Adrenal gland (tissue), 12 donors: ENCODE results near the gene TJP3. TPM values are rescaled to one million over a fixed set of nuclear protein-coding genes. Genes with fewer than 3 reads are reported as not detected.

Experiments used
- DNase-seq, 7 donors: peaks; one replicate each; pipeline ENCODE4 v3.0.0-alpha.2; 2019 to 2020
- H3K27ac ChIP-seq, 5 donors: fragments of 200-600 bp; sonication (generic) in 4 of 5; 1 replicate in 3 of 5; 2 replicates in 2 of 5; pipeline versions ENCODE4 v1.5.1 to v1.8.0; 2016 to 2020; ENCODE audit warnings: mild to moderate bottlenecking in 1 of 5
- H3K27me3 ChIP-seq: fragments of 200-600 bp; 2 replicates; pipeline ENCODE4 v1.8.0; 2021
- H3K36me3 ChIP-seq, 2 donors: fragments of 200-600 bp; replicated peaks in 1 of 2; 1 replicate in 1 of 2; 2 replicates in 1 of 2; pipeline versions ENCODE4 v1.5.1 to v1.8.0; 2018 to 2022
- H3K4me1 ChIP-seq, 2 donors: fragments of 200-600 bp; replicated peaks in 1 of 2; 1 replicate in 1 of 2; 2 replicates in 1 of 2; pipeline versions ENCODE4 v1.5.1 to v1.8.0; 2018 to 2021
- H3K4me3 ChIP-seq, 4 donors: fragments of 200-600 bp; sonication (generic) in 3 of 4; one replicate each; pipeline ENCODE4 v1.5.1; 2016 to 2018
- H3K9me3 ChIP-seq, 3 donors: fragments of 200-600 bp; sonication (generic) in 1 of 3; replicated peaks in 1 of 3; 1 replicate in 2 of 3; 2 replicates in 1 of 3; pipeline versions ENCODE4 v1.5.1 to v1.8.0; 2016 to 2021
- CTCF ChIP-seq, 6 experiments: fragments of 450-650 bp in 4 of 6; fragments of 200-600 bp in 2 of 6; sonication (generic) in 1 of 6; IDR thresholded peaks; 1 replicate in 5 of 6; 2 replicates in 1 of 6; pipeline versions ENCODE4 v1.5.1 to v1.8.0; 2016 to 2021; ENCODE audit warnings: antibody characterized with exemption in 6 of 6, mild to moderate bottlenecking in 2 of 6, moderate library complexity in 1 of 6
- POLR2A ChIP-seq, 2 donors: fragments of 450-650 bp; IDR thresholded peaks; one replicate each; pipeline ENCODE4 v1.6.1; 2017; ENCODE audit warnings: antibody characterized with exemption in 2 of 2, mild to moderate bottlenecking in 2 of 2, moderate library complexity in 1 of 2
- WGBS, 4 donors: extraction: QIAGEN DNeasy Blood & Tissue Kit in 2 of 4; methylation state at CpG; one replicate each; pipeline versions ENCODE4 v1.1.5 to v1.1.7; 2013 to 2017; 5-methylcytosine and 5-hydroxymethylcytosine counted together
- intact Hi-C, 2 donors: fragments of 100-400 bp; cut with DNase I; formaldehyde crosslinking; loops; one replicate each; pipeline versions ENCODE4 v1.14.1 to v1.15.0; 2022 to 2023
- polyA plus RNA-seq, 3 donors: library from polyadenylated mRNA; stranded (reverse); fragments of 200-250 nt in 2 of 3; fragments of 350-450 nt in 1 of 3; fragmentation: Illumina TruSeq in 1 of 3; extraction: RNeasy Lipid Tissue Mini Kit (QIAGEN cat#74804) in 1 of 3; gene quantifications; one replicate each; pipeline ENCODE4 v1.2.3, GENCODE V29; 2013 to 2014
- total RNA-seq, 9 donors: library from RNA; depleted of rRNA in 4 of 9; stranded (reverse); fragments of >200 nt in 4 of 9; fragments of 120-200 nt in 1 of 9; fragmentation: NEBNext Ultra II Directional in 1 of 9; extraction: Animal tissue kit (Norgen Biotek cat#: 25700) in 1 of 9; gene quantifications; one replicate each; pipeline versions ENCODE4 v1.1.0 to v1.2.4, GENCODE V29; 2013 to 2023
- donor health status: healthy with polysubstance abuse.
- donor health status: Bipolar disorder and iron deficiency.
- donor health status: DM: yes; HTN: yes; CAD: no.
- donor health status: DM: no; HTN: no; CAD: no.
- donor health status: DM: no; HTN: no; CAD: no.
- donor health status: DM: yes; HTN: yes; CAD: no.

Gene TJP3
- total and polyA plus RNA-seq, 12 donors, result 0.07 to 2.5 (median 0.24) TPM; not detected in 6

- 46 to 52% (median 49%) methylated on average over 10 to 16 of the region's 16 CpGs for WGBS, 4 donors
- Histone ChIP-seq H3K4me3 (no peak overlapping the region), H3K4me1 (no peaks in the 10 kb centered on the region), H3K27ac (no peak overlapping the region), H3K36me3 (no peaks in the 10 kb centered on the region), H3K9me3 (no peaks in the 10 kb centered on the region), H3K27me3 (peaks cover 10% of the 10 kb centered on the region)
- no peak for DNase-seq
- intact Hi-C loops, result no loop called here
- TF ChIP-seq POLR2A (IDR thresholded peaks at IDR 0.05) (no peak), CTCF (IDR thresholded peaks at IDR 0.05) (no peak)
Measured at GRCh38 chr19:3788996-3789778, 81.0 kb downstream of the TJP3 start.

GRCh38 chr19:3790209-3790734, 82.1 kb downstream of the TJP3 start:
- no peaks in the 10 kb centered on the region for H3K36me3 ChIP-seq
- no peaks in the 10 kb centered on the region for H3K4me1 ChIP-seq
- WGBS, 4 donors, result 64 to 69% (median 65%) methylated on average over 6 of the region's 6 CpGs
- H3K27me3 ChIP-seq, result peaks cover 8% of the 10 kb centered on the region
- H3K4me3 ChIP-seq, result no peak overlapping the region
- TF ChIP-seq CTCF (IDR thresholded peaks at IDR 0.05), result no peak
- TF ChIP-seq POLR2A (IDR thresholded peaks at IDR 0.05), result no peak
- intact Hi-C loops, result no loop called here
- no peaks in the 10 kb centered on the region for H3K9me3 ChIP-seq
- no peak for DNase-seq
- no peak overlapping the region for H3K27ac ChIP-seq

- intact Hi-C loops, result no loop called here
- Histone ChIP-seq H3K36me3 (no peaks in the 10 kb centered on the region), H3K27ac (no peak overlapping the region), H3K4me3 (no peak overlapping the region), H3K27me3 (peaks cover 4% of the 10 kb centered on the region), H3K9me3 (no peaks in the 10 kb centered on the region), H3K4me1 (no peaks in the 10 kb centered on the region)
- TF ChIP-seq POLR2A (IDR thresholded peaks at IDR 0.05) (no peak), CTCF (IDR thresholded peaks at IDR 0.05) (no peak)
- no peak for DNase-seq
- WGBS, 4 donors, result 77 to 85% (median 83%) methylated on average over 7 of the region's 7 CpGs
Measured at GRCh38 chr19:3790941-3791340, 82.8 kb downstream of the TJP3 start.

GRCh38 chr19:3792114-3792513, 83.9 kb downstream of the TJP3 start:
- H3K9me3 ChIP-seq, result no peaks in the 10 kb centered on the region
- WGBS, 4 donors, result 66 to 79% (median 71%) methylated on average over 3 of the region's 3 CpGs
- intact Hi-C loops, result no loop called here

More at GRCh38 chr19:3792114-3792513, 83.9 kb downstream of the TJP3 start:
- TF ChIP-seq CTCF (IDR thresholded peaks at IDR 0.05) (no peak), POLR2A (IDR thresholded peaks at IDR 0.05) (no peak)
- no peak overlapping the region for H3K4me3 ChIP-seq
- no peaks in the 10 kb centered on the region for H3K36me3 ChIP-seq
- H3K27me3 ChIP-seq, result no peaks in the 10 kb centered on the region
- H3K27ac ChIP-seq, result no peak overlapping the region
- DNase-seq, result no peak
- no peaks in the 10 kb centered on the region for H3K4me1 ChIP-seq
